ENCODE results near the gene IGSF11.

GRCh38 chr3:118977671-118978392 is 56.8 kb downstream of the IGSF11 start:
- TF ChIP-seq CTCF (IDR thresholded peaks at IDR 0.05) (no peak), POLR2A (IDR thresholded peaks at IDR 0.05) (no peak), POLR2AphosphoS5 (IDR thresholded peaks at IDR 0.05; ENCODE audit: insufficient read depth in 1 of 2, low read depth in 1 of 2) (no peak)

Measured in vagina (tissue), 2 donors.